ENCODE results near the gene LHFPL2. TPM values are rescaled to one million over a fixed set of nuclear protein-coding genes. Genes with fewer than 3 reads are reported as not detected.

Gene LHFPL2
- total RNA-seq, 1 experiment from 2014 or later = 17.9 TPM

DNA sequence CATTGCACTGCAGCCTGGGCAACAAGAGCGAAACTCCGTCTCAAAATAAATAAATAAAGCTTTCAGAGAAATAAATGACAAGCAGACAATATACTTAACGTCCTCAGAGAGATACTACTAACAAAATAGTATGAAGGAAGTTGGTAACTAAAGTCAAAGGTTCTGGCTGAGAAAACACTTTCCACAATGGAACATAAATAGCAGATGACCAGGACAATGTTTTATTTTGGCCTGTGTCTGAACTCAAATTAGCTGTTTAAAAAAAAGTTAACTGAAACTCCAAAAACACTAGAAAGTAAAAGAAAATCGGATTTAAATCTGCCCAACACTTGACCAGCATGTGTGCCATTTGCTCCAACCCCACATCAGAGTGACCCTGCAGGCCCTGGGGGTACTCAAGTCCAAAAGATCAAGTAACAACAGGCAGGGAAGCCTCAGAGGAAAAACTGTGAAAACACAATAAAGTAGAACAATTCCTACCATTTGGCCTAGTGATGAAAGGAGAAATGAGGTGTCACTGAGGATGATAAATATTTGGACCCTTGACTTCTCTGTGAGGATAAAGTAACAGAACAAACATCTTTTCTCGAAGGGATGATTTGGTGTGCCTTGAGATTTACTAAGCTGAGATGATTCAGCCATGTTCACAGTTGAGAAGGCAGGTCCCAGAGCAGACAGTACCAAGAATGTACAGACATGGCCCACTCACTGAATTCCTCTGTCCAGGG is 47.7 kb downstream of the LHFPL2 start (continued):
- TF ChIP-seq, protein P1, sequence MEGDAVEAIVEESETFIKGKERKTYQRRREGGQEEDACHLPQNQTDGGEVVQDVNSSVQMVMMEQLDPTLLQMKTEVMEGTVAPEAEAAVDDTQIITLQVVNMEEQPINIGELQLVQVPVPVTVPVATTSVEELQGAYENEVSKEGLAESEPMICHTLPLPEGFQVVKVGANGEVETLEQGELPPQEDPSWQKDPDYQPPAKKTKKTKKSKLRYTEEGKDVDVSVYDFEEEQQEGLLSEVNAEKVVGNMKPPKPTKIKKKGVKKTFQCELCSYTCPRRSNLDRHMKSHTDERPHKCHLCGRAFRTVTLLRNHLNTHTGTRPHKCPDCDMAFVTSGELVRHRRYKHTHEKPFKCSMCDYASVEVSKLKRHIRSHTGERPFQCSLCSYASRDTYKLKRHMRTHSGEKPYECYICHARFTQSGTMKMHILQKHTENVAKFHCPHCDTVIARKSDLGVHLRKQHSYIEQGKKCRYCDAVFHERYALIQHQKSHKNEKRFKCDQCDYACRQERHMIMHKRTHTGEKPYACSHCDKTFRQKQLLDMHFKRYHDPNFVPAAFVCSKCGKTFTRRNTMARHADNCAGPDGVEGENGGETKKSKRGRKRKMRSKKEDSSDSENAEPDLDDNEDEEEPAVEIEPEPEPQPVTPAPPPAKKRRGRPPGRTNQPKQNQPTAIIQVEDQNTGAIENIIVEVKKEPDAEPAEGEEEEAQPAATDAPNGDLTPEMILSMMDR (IDR thresholded peaks at IDR 0.05 in 2 of 3, conservative IDR thresholded peaks at IDR 0.05 in 1 of 3; ENCODE audit: borderline replicate concordance in 1 of 3, insufficient read depth in 1 of 3, low read depth in 2 of 3, low read length in 2 of 3) = no peak
- TF ChIP-seq POLR2AphosphoS5 (IDR thresholded peaks at IDR 0.05; ENCODE audit: low read depth, low read length) (no peak), SRF (IDR thresholded peaks at IDR 0.05; ENCODE audit: low read depth) (no peak), RAD21 (IDR thresholded peaks at IDR 0.05; ENCODE audit: low read depth) (no peak), POLR2A (IDR thresholded peaks at IDR 0.05; ENCODE audit: borderline replicate concordance, extremely low read depth, insufficient read depth, insufficient read length) (no peak), YY1 (IDR thresholded peaks at IDR 0.05; ENCODE audit: extremely low read depth, insufficient replicate concordance, low read depth, low read length) (no peak), JUND (IDR thresholded peaks at IDR 0.05) (no peak), ZFX (IDR thresholded peaks at IDR 0.05) (no peak)
- TF ChIP-seq, protein P2, sequence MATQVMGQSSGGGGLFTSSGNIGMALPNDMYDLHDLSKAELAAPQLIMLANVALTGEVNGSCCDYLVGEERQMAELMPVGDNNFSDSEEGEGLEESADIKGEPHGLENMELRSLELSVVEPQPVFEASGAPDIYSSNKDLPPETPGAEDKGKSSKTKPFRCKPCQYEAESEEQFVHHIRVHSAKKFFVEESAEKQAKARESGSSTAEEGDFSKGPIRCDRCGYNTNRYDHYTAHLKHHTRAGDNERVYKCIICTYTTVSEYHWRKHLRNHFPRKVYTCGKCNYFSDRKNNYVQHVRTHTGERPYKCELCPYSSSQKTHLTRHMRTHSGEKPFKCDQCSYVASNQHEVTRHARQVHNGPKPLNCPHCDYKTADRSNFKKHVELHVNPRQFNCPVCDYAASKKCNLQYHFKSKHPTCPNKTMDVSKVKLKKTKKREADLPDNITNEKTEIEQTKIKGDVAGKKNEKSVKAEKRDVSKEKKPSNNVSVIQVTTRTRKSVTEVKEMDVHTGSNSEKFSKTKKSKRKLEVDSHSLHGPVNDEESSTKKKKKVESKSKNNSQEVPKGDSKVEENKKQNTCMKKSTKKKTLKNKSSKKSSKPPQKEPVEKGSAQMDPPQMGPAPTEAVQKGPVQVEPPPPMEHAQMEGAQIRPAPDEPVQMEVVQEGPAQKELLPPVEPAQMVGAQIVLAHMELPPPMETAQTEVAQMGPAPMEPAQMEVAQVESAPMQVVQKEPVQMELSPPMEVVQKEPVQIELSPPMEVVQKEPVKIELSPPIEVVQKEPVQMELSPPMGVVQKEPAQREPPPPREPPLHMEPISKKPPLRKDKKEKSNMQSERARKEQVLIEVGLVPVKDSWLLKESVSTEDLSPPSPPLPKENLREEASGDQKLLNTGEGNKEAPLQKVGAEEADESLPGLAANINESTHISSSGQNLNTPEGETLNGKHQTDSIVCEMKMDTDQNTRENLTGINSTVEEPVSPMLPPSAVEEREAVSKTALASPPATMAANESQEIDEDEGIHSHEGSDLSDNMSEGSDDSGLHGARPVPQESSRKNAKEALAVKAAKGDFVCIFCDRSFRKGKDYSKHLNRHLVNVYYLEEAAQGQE (IDR thresholded peaks at IDR 0.05; ENCODE audit: low read depth) = no peak
